HG03432 (cell line): ENCODE data around the gene DAAM2.

Experiments
- ATAC-seq: cut with Tn5 transposase; IDR thresholded peaks from one replicate; pipeline ENCODE4 v1.9.1; 2021; ENCODE audit warnings: mild to moderate bottlenecking, moderate library complexity; ENCODE audit not compliant: unreplicated experiment

DAAM2 gene

GRCh38 chr6:39816747-39817146, 24.6 kb downstream of the DAAM2 start:
- no peak for ATAC-seq

- ATAC-seq: no peak
These were observed 26.5 kb downstream of the DAAM2 start for GRCh38 chr6:39818695-39819094.

GRCh38 chr6:39819228-39819627, 27.1 kb downstream of the DAAM2 start:
- no peak for ATAC-seq

- no peak for ATAC-seq
These were observed 27.5 kb downstream of the DAAM2 start for GRCh38 chr6:39819676-39820075.

GRCh38 chr6:39820553-39820952, 28.4 kb downstream of the DAAM2 start:
- ATAC-seq: no peak

- no peak for ATAC-seq
These were observed 29.0 kb downstream of the DAAM2 start for GRCh38 chr6:39821046-39821740.

GRCh38 chr6:39821742-39822532, 29.8 kb downstream of the DAAM2 start:
- no peak for ATAC-seq

GRCh38 chr6:39822846-39823815, 31.0 kb downstream of the DAAM2 start:
- ATAC-seq: no peak

GRCh38 chr6:39824030-39824926, 32.1 kb downstream of the DAAM2 start:
- ATAC-seq: no peak

GRCh38 chr6:39829331-39829730, 37.2 kb downstream of the DAAM2 start:
- ATAC-seq: no peak

GRCh38 chr6:39830444-39830843, 38.3 kb downstream of the DAAM2 start:
- no peak for ATAC-seq

GRCh38 chr6:39831701-39832100, 39.5 kb downstream of the DAAM2 start:
- ATAC-seq: no peak

GRCh38 chr6:39834278-39834677, 42.1 kb downstream of the DAAM2 start:
- ATAC-seq: no peak

GRCh38 chr6:39834866-39835265, 42.7 kb downstream of the DAAM2 start:
- no peak for ATAC-seq

- ATAC-seq: no peak
These were observed 43.7 kb downstream of the DAAM2 start for GRCh38 chr6:39835821-39836295.

GRCh38 chr6:39836606-39837005, 44.4 kb downstream of the DAAM2 start:
- no peak for ATAC-seq

- no peak for ATAC-seq
These were observed 47.3 kb downstream of the DAAM2 start for GRCh38 chr6:39839445-39839844.

GRCh38 chr6:39840781-39841180, 48.6 kb downstream of the DAAM2 start:
- no peak for ATAC-seq

GRCh38 chr6:39841291-39841690, 49.1 kb downstream of the DAAM2 start:
- no peak for ATAC-seq

- no peak for ATAC-seq
These were observed 49.7 kb downstream of the DAAM2 start for GRCh38 chr6:39841923-39842322.
